Astrocyte of the spinal cord (primary cell): Measurements from ENCODE around the gene C20orf96.
"Not testable (repeated sequence)": the region's sequence is repeated elsewhere in the genome, so short reads cannot be mapped to it uniquely, and the experiment has no call there.

Source experiments
- DNase-seq: peaks from one replicate; pipeline ENCODE4 v3.0.0; 2011; ENCODE audit warnings: low read depth, low spot score
- H3K4me3 ChIP-seq: 2 replicates; pipeline ENCODE4 v1.5.1; 2011; ENCODE audit warnings: low read depth, mild to moderate bottlenecking, low read length, moderate library complexity
- CTCF ChIP-seq: IDR thresholded peaks from 2 replicates; pipeline ENCODE4 v1.5.1; 2012; ENCODE audit warnings: low read depth, mild to moderate bottlenecking, low read length, inconsistent platforms
- in situ Hi-C: cut with HindIII; loops from 2 replicates; pipeline ENCODE4 v1.10.0; 2017; ENCODE audit warnings: low sequenced_read_pairs

Gene C20orf96

GRCh38 chr20:259981-260380 lies 30.6 kb downstream of the C20orf96 start:
- TF ChIP-seq CTCF = no peak
- DNase-seq = no peak
- in situ Hi-C loops = no loop called here
- H3K4me3 ChIP-seq = no peak overlapping the region

DNA sequence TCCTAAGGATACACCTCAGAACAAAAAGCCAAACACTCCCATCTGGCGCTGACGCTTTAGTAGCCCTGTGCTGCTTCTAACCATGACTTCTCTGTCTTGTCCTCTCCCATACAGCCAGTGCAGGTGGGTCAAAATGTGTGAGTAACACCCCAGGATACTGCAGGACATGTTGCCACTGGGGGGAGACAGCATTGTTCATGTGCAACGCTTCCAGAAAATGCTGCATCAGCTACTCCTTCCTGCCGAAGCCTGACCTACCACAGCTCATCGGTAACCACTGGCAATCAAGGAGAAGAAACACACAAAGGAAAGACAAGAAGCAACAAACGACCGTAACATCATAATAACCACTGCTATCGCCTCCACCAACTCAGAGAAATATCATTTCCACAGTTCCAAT lies 31.6 kb downstream of the C20orf96 start:
- peak; percentile 15 for DNase-seq
- H3K4me3 ChIP-seq = no peak overlapping the region
- in situ Hi-C loops = no loop called here
- TF ChIP-seq CTCF = peak; percentile 27

- H3K4me3 ChIP-seq = no peak overlapping the region
- in situ Hi-C loops = no loop called here
- TF ChIP-seq CTCF = no peak
- no peak for DNase-seq
Measured at GRCh38 chr20:258269-258858, 32.2 kb downstream of the C20orf96 start.

- H3K4me3 ChIP-seq = no peak within 1 kb of the TSS
- TF ChIP-seq CTCF = no peak
- no peak for DNase-seq
- in situ Hi-C loops = no loop called here
Measured at GRCh38 chr20:257419-257818, 33.1 kb downstream of the C20orf96 start, which contains the start of gene DEFB132. TSS of gene DEFB132 (plus strand) at chr20:257724. CDS start at chr20:257779, 55 bp downstream.

GRCh38 chr20:253447-253846 lies 37.1 kb downstream of the C20orf96 start:
- H3K4me3 ChIP-seq, DNase-seq, in situ Hi-C loops: not testable (repeated sequence)

- H3K4me3 ChIP-seq = no peak overlapping the region
- in situ Hi-C loops = no loop called here
- DNase-seq = no peak
- no peak for TF ChIP-seq CTCF
Measured at GRCh38 chr20:252801-253200, 37.7 kb downstream of the C20orf96 start.

DNA sequence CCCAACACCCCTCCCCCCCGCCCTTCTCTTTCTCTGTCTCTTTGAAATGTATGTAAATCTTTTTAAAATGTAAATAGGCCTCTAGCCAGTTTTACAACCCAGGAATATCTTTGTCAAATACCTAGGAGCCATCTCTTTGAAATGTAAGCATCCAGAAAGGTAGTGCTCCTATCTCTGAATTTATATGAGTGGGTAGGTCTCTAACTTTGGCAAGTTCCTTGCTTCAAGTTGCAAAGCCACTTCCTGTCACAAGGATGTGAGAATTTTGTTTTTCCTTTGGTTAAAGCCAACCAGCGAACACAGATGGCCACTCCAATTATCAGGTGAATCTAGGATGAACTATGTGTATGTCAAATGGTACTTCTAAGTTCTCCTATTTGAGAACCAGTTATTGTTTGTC lies 39.2 kb downstream of the C20orf96 start:
- H3K4me3 ChIP-seq = no peak overlapping the region
- TF ChIP-seq CTCF = no peak
- in situ Hi-C loops = no loop called here
- no peak for DNase-seq
